ENCODE data around the gene ARHGEF7.

ARHGEF7 gene

GRCh38 chr13:111304603-111305289 lies 189.6 kb downstream of the ARHGEF7 start:
- H3K9ac ChIP-seq (ENCODE audit: low read length) = no peak overlapping the region
- H3K4me3 ChIP-seq (ENCODE audit: low read length) = no peak overlapping the region
- no peaks in the 10 kb centered on the region for H3K27me3 ChIP-seq (ENCODE audit: low read depth, low read length)
- H4K20me1 ChIP-seq (ENCODE audit: insufficient read depth, low read length) = no peaks in the 10 kb centered on the region
- no peaks in the 10 kb centered on the region for H3K9me3 ChIP-seq (ENCODE audit: insufficient read depth, low read length)
- no peaks in the 10 kb centered on the region for H3K4me1 ChIP-seq (ENCODE audit: low read length)
- no peak overlapping the region for H3K27ac ChIP-seq (ENCODE audit: low read length)
- no peak for TF ChIP-seq EZH2phosphoT487 (IDR thresholded peaks at IDR 0.05; ENCODE audit: low read depth)
- TF ChIP-seq, protein P1, sequence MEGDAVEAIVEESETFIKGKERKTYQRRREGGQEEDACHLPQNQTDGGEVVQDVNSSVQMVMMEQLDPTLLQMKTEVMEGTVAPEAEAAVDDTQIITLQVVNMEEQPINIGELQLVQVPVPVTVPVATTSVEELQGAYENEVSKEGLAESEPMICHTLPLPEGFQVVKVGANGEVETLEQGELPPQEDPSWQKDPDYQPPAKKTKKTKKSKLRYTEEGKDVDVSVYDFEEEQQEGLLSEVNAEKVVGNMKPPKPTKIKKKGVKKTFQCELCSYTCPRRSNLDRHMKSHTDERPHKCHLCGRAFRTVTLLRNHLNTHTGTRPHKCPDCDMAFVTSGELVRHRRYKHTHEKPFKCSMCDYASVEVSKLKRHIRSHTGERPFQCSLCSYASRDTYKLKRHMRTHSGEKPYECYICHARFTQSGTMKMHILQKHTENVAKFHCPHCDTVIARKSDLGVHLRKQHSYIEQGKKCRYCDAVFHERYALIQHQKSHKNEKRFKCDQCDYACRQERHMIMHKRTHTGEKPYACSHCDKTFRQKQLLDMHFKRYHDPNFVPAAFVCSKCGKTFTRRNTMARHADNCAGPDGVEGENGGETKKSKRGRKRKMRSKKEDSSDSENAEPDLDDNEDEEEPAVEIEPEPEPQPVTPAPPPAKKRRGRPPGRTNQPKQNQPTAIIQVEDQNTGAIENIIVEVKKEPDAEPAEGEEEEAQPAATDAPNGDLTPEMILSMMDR (IDR thresholded peaks at IDR 0.05; ENCODE audit: low read depth, low read length) = no peak
- peaks cover 64% of the 10 kb centered on the region for H3K36me3 ChIP-seq (replicated peaks; ENCODE audit: low read depth, low read length)
- no peaks in the 10 kb centered on the region for H3K79me2 ChIP-seq (ENCODE audit: low read length)
- H3K4me2 ChIP-seq (ENCODE audit: low read length) = no peak overlapping the region
- no peak overlapping the region for H2AFZ ChIP-seq (ENCODE audit: low read depth, low read length)

GRCh38 chr13:111312944-111313590 lies 198.0 kb downstream of the ARHGEF7 start:
- Histone ChIP-seq H4K20me1 (ENCODE audit: insufficient read depth, low read length) (no peaks in the 10 kb centered on the region), H3K4me3 (ENCODE audit: low read length) (no peak overlapping the region), H3K9me3 (ENCODE audit: insufficient read depth, low read length) (no peaks in the 10 kb centered on the region), H3K27ac (ENCODE audit: low read length) (no peak overlapping the region), H3K27me3 (ENCODE audit: low read depth, low read length) (no peaks in the 10 kb centered on the region), H3K4me2 (ENCODE audit: low read length) (no peak overlapping the region), H3K9ac (ENCODE audit: low read length) (no peak overlapping the region), H3K36me3 (replicated peaks; ENCODE audit: low read depth, low read length) (peaks cover 19% of the 10 kb centered on the region), H3K79me2 (ENCODE audit: low read length) (no peaks in the 10 kb centered on the region), H2AFZ (ENCODE audit: low read depth, low read length) (no peak overlapping the region), H3K4me1 (ENCODE audit: low read length) (no peaks in the 10 kb centered on the region)
- TF ChIP-seq EZH2phosphoT487 (IDR thresholded peaks at IDR 0.05; ENCODE audit: low read depth) = no peak
- TF ChIP-seq, protein P1 (IDR thresholded peaks at IDR 0.05; ENCODE audit: low read depth, low read length) = no peak

DNA sequence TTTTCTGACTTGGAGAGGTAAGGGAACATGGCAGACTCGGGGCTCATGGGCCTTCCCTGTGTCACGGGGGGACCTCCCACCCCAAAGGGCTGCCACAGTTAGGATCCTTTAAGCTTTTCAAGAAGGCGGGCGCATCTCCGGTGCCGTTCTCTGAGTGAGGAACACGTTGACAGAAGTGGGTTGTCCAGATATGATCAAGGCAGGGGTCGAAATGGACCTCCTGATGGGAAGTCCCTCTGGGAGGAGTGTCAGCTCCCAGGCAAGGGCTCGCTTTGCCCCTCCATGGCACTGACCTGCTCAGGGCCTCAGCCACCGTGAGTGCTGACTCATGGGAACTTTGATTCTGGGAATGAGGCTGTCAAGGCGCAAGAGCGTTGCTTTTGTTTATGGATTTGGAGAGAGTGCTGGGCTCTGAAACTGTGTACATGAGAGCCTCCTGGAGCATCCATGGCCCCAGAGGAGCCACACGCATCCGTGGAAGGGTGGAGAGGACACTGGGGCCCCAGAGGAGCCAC lies 198.9 kb downstream of the ARHGEF7 start:
- Histone ChIP-seq H3K27me3 (ENCODE audit: low read depth, low read length) (no peaks in the 10 kb centered on the region), H3K4me2 (ENCODE audit: low read length) (no peak overlapping the region), H3K4me1 (ENCODE audit: low read length) (no peaks in the 10 kb centered on the region), H3K27ac (ENCODE audit: low read length) (no peak overlapping the region), H3K9me3 (ENCODE audit: insufficient read depth, low read length) (no peaks in the 10 kb centered on the region), H3K36me3 (replicated peaks; ENCODE audit: low read depth, low read length) (peaks cover 13% of the 10 kb centered on the region), H3K9ac (ENCODE audit: low read length) (no peak overlapping the region), H3K79me2 (ENCODE audit: low read length) (no peaks in the 10 kb centered on the region), H4K20me1 (ENCODE audit: insufficient read depth, low read length) (no peaks in the 10 kb centered on the region), H3K4me3 (ENCODE audit: low read length) (no peak overlapping the region), H2AFZ (ENCODE audit: low read depth, low read length) (no peak overlapping the region)
- TF ChIP-seq EZH2phosphoT487 (IDR thresholded peaks at IDR 0.05; ENCODE audit: low read depth) = no peak
- TF ChIP-seq, protein P1 (IDR thresholded peaks at IDR 0.05; ENCODE audit: low read depth, low read length) = no peak

DNA sequence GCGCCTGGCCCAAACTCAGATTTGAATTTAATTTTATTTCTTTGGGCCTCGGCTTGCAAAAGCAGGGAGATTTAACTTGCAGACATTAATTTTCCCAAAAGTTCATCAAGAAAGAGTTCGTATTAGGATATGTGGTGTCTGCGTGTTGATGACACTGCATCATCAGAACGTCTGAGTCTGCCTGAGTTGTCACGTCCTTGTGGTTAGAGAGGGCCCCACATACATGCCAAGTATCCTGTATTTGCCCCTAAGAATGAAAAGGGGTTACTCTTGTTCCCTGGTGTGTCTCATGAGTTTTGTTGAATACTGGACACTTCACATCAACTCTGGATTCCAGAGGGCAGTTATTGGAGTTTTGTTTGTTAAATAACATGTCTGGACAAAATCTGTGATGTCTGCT lies 199.7 kb downstream of the ARHGEF7 start:
- H2AFZ ChIP-seq (ENCODE audit: low read depth, low read length) = no peak overlapping the region
- TF ChIP-seq, protein P1 (IDR thresholded peaks at IDR 0.05; ENCODE audit: low read depth, low read length) = no peak
- no peak for TF ChIP-seq EZH2phosphoT487 (IDR thresholded peaks at IDR 0.05; ENCODE audit: low read depth)
- no peak overlapping the region for H3K27ac ChIP-seq (ENCODE audit: low read length)
- peaks cover 9% of the 10 kb centered on the region for H3K36me3 ChIP-seq (replicated peaks; ENCODE audit: low read depth, low read length)
- no peaks in the 10 kb centered on the region for H3K9me3 ChIP-seq (ENCODE audit: insufficient read depth, low read length)
- H3K4me1 ChIP-seq (ENCODE audit: low read length) = no peaks in the 10 kb centered on the region
- H3K27me3 ChIP-seq (ENCODE audit: low read depth, low read length) = no peaks in the 10 kb centered on the region
- no peak overlapping the region for H3K4me3 ChIP-seq (ENCODE audit: low read length)
- H3K4me2 ChIP-seq (ENCODE audit: low read length) = no peak overlapping the region
- no peaks in the 10 kb centered on the region for H3K79me2 ChIP-seq (ENCODE audit: low read length)
- H4K20me1 ChIP-seq (ENCODE audit: insufficient read depth, low read length) = no peaks in the 10 kb centered on the region
- no peak overlapping the region for H3K9ac ChIP-seq (ENCODE audit: low read length)

Measured in OCI-LY3 (cell line).